NCI-H82 treated with DMSO at 0.1 percent for 48 hours (cell line): ENCODE results near the gene YIF1B.

Source experiments
- DNase-seq: peaks from one replicate; lab custom pipeline; 2025; ENCODE audit not compliant: unreplicated experiment; lab: John Stamatoyannopoulos, UW

Gene YIF1B

GRCh38 chr19:38335949-38336637 is 20.3 kb upstream of the YIF1B start:
- DNase-seq = peak; percentile 87

GRCh38 chr19:38333245-38333644 is 17.5 kb upstream of the YIF1B start:
- no peak for DNase-seq

GRCh38 chr19:38331728-38332127 is 16.0 kb upstream of the YIF1B start:
- DNase-seq = no peak

- DNase-seq = no peak
Measured at GRCh38 chr19:38329651-38330050, 13.9 kb upstream of the YIF1B start.

- no peak for DNase-seq
Measured at GRCh38 chr19:38326591-38326990, 10.8 kb upstream of the YIF1B start.

GRCh38 chr19:38324431-38324830 is 8.7 kb upstream of the YIF1B start:
- no peak for DNase-seq

- DNase-seq = no peak
Measured at GRCh38 chr19:38323291-38323690, 7.5 kb upstream of the YIF1B start.

GRCh38 chr19:38321646-38322196 is 6.0 kb upstream of the YIF1B start:
- no peak for DNase-seq

GRCh38 chr19:38320969-38321339 is 5.2 kb upstream of the YIF1B start:
- DNase-seq = no peak

- no peak for DNase-seq
Measured at GRCh38 chr19:38319421-38320258, 3.9 kb upstream of the YIF1B start, which contains the start of gene KCNK6. TSS of gene KCNK6 (plus strand) at chr19:38319845. CDS start at chr19:38319951, 106 bp downstream.

- no peak for DNase-seq
Measured at GRCh38 chr19:38318660-38319059, 2.9 kb upstream of the YIF1B start.

- no peak for DNase-seq
Measured at GRCh38 chr19:38317104-38317612, 1.4 kb upstream of the YIF1B start.

- no peak for DNase-seq
Measured at GRCh38 chr19:38316477-38317067, 825 bp upstream of the YIF1B start.

- no peak for DNase-seq
Measured at GRCh38 chr19:38310986-38311385, 4.8 kb downstream of the YIF1B start.

GRCh38 chr19:38310279-38310670 is 5.5 kb downstream of the YIF1B start:
- DNase-seq = no peak

- no peak for DNase-seq
Measured at GRCh38 chr19:38309615-38310278, 6.0 kb downstream of the YIF1B start.

- DNase-seq = no peak
Measured at GRCh38 chr19:38308926-38309614, 6.7 kb downstream of the YIF1B start.

GRCh38 chr19:38308006-38308766 is 7.6 kb downstream of the YIF1B start:
- DNase-seq = no peak

- no peak for DNase-seq
Measured at GRCh38 chr19:38307597-38307996, 8.2 kb downstream of the YIF1B start.

GRCh38 chr19:38307076-38307475 is 8.7 kb downstream of the YIF1B start:
- no peak for DNase-seq
